ENCODE results near the gene NAA80.

NAA80 gene
- 17.2 to 18.1 reads per million in 2 donors for total RNA-seq

- DNase-seq, result peak; percentile 98
Observed at GRCh38 chr3:50298836-50299637, at the start of gene NAA80, which contains the start of gene HYAL3. Gene NAA80, minus strand, starts transcription at chr3:50299405. Its CDS starts 1,942 bp downstream, at chr3:50297463. Gene HYAL3, minus strand, starts transcription at chr3:50299405. Its CDS starts 3,803 bp downstream, at chr3:50295602.

- DNase-seq, result no peak
Observed at GRCh38 chr3:50347187-50347813, 48.1 kb upstream of the NAA80 start.

GRCh38 chr3:50345586-50346234 lies 46.5 kb upstream of the NAA80 start, which contains the start of gene ZMYND10:
Gene ZMYND10, minus strand, starts transcription at chr3:50345732. Its CDS starts 153 bp downstream, at chr3:50345579.
- peak; percentile 63 for DNase-seq

GRCh38 chr3:50345008-50345407 lies 45.8 kb upstream of the NAA80 start:
- no peak for DNase-seq

- DNase-seq, result no peak
Observed at GRCh38 chr3:50342813-50343633, 43.8 kb upstream of the NAA80 start.

- no peak for DNase-seq
Observed at GRCh38 chr3:50341996-50342650, 42.9 kb upstream of the NAA80 start.

- no peak for DNase-seq
Observed at GRCh38 chr3:50341537-50341936, 42.3 kb upstream of the NAA80 start.

GRCh38 chr3:50340448-50341329 lies 41.5 kb upstream of the NAA80 start, which contains the start of gene RASSF1:
Gene RASSF1, minus strand, starts transcription at chr3:50340836. Its CDS starts 31 bp downstream, at chr3:50340805.
- DNase-seq, result peak; percentile 66

GRCh38 chr3:50340147-50340447 lies 40.9 kb upstream of the NAA80 start:
- DNase-seq, result no peak

GRCh38 chr3:50339485-50340146 lies 40.4 kb upstream of the NAA80 start:
- DNase-seq, result no peak

GRCh38 chr3:50338965-50339364 lies 39.8 kb upstream of the NAA80 start:
- DNase-seq, result no peak

GRCh38 chr3:50337175-50337861 lies 38.1 kb upstream of the NAA80 start:
- peak; percentile 88 for DNase-seq

GRCh38 chr3:50336452-50337174 lies 37.4 kb upstream of the NAA80 start:
- DNase-seq, result no peak

- no peak for DNase-seq
Observed at GRCh38 chr3:50334339-50335075, 35.3 kb upstream of the NAA80 start.

GRCh38 chr3:50333744-50334328 lies 34.6 kb upstream of the NAA80 start:
- no peak for DNase-seq

- no peak for DNase-seq
Observed at GRCh38 chr3:50331364-50331907, 32.2 kb upstream of the NAA80 start.

GRCh38 chr3:50330330-50330729 lies 31.1 kb upstream of the NAA80 start:
- no peak for DNase-seq
